HEK293 (cell line): ENCODE measurements around the gene NFKBIZ.

Experiments
- CTCF ChIA-PET: fragments of 350-600 bp; formaldehyde crosslinking; extraction: SDS; loops from one replicate; lab custom pipeline; 2021; ENCODE audit warnings: antibody characterized with exemption; lab: Yijun Ruan, JAX
- POLR2A ChIA-PET: fragments of 300-600 bp; formaldehyde crosslinking; extraction: SDS; loops from one replicate; lab custom pipeline; 2020; ENCODE audit warnings: antibody characterized with exemption, inconsistent platforms; lab: Yijun Ruan, JAX
- H3K27ac ChIP-seq: fragments of 200-500 bp; sonication (Bioruptor generic); 2 replicates; pipeline ENCODE4 v1.5.1; 2014; ENCODE audit warnings: low read depth, low read length, control low read depth, inconsistent platforms; ENCODE audit errors: extremely low read depth
- H3K36me3 ChIP-seq, 2 experiments: fragments of 200-500 bp in 1 of 2; sonication (Bioruptor generic) in 1 of 2; 1 replicate in 1 of 2; 2 replicates in 1 of 2; pipeline ENCODE4 v1.5.1; 2014 to 2017; ENCODE audit warnings: inconsistent platforms in 2 of 2, low read length in 2 of 2; ENCODE audit not compliant: control insufficient read depth in 2 of 2, insufficient read depth in 1 of 2
- H3K4me1 ChIP-seq: fragments of 200-500 bp; sonication (Bioruptor generic); 2 replicates; pipeline ENCODE4 v1.5.1; 2014; ENCODE audit warnings: mild to moderate bottlenecking, low read length, inconsistent platforms; ENCODE audit not compliant: control insufficient read depth, insufficient read depth
- H3K4me3 ChIP-seq: 2 replicates; pipeline ENCODE4 v1.5.1; 2011; ENCODE audit warnings: low read depth, mild to moderate bottlenecking, control low read depth, low read length, moderate library complexity
- H3K9me3 ChIP-seq: fragments of 200-500 bp; sonication (Bioruptor generic); 2 replicates; pipeline ENCODE4 v1.5.1; 2014; ENCODE audit warnings: low read depth, low read length, inconsistent platforms; ENCODE audit not compliant: control insufficient read depth, insufficient read depth
- HOXA7 ChIP-seq: sonication (generic); formaldehyde crosslinking; IDR thresholded peaks from 2 replicates; pipeline ENCODE4 v1.8.1; 2022; ENCODE audit warnings: missing genetic modification reagents, borderline replicate concordance
- HOXC10 ChIP-seq: sonication (generic); formaldehyde crosslinking; IDR thresholded peaks from 2 replicates; pipeline ENCODE4 v1.8.1; 2023; ENCODE audit warnings: mild to moderate bottlenecking, missing genetic modification reagents
- KLF10 ChIP-seq: fragments of 450-650 bp; IDR thresholded peaks from 2 replicates; pipeline ENCODE4 v1.5.1; 2018; ENCODE audit warnings: missing biosample characterization, mild to moderate bottlenecking, missing genetic modification characterization
- MEIS1 ChIP-seq: sonication (generic); formaldehyde crosslinking; IDR thresholded peaks from 2 replicates; pipeline ENCODE4 v1.8.1; 2022; ENCODE audit warnings: missing genetic modification reagents, mild to moderate bottlenecking, borderline replicate concordance
- REPIN1 ChIP-seq: fragments of 450-650 bp; formaldehyde crosslinking; IDR thresholded peaks from 2 replicates; pipeline ENCODE4 v1.5.1; 2017; ENCODE audit warnings: missing biosample characterization, missing genetic modification characterization, low read depth
- SP2 ChIP-seq: fragments of 450-650 bp; formaldehyde crosslinking; IDR thresholded peaks from 2 replicates; pipeline ENCODE4 v1.5.1; 2016; ENCODE audit warnings: missing biosample characterization, missing genetic modification characterization
- ZFP3 ChIP-seq: fragments of 450-650 bp; formaldehyde crosslinking; IDR thresholded peaks from 2 replicates; pipeline ENCODE4 v1.5.1; 2016; ENCODE audit warnings: low read depth, missing biosample characterization, missing genetic modification characterization
- ZFP41 ChIP-seq: fragments of 450-650 bp; formaldehyde crosslinking; IDR thresholded peaks from 2 replicates; pipeline ENCODE4 v1.5.1; 2016; ENCODE audit warnings: missing biosample characterization, missing genetic modification characterization, borderline replicate concordance
- ZNF112 ChIP-seq: fragments of 450-650 bp; formaldehyde crosslinking; IDR thresholded peaks from 2 replicates; pipeline ENCODE4 v1.5.0; 2017; ENCODE audit warnings: missing biosample characterization, missing genetic modification characterization
- ZNF146 ChIP-seq: fragments of 450-650 bp; formaldehyde crosslinking; IDR thresholded peaks from 2 replicates; pipeline ENCODE4 v1.5.1; 2016; ENCODE audit warnings: missing biosample characterization, missing genetic modification characterization
- ZNF16 ChIP-seq: fragments of 450-650 bp; formaldehyde crosslinking; IDR thresholded peaks from 2 replicates; pipeline ENCODE4 v1.5.1; 2016; ENCODE audit warnings: low read depth, missing biosample characterization, missing genetic modification characterization
- ZNF175 ChIP-seq: fragments of 450-650 bp; formaldehyde crosslinking; IDR thresholded peaks from 2 replicates; pipeline ENCODE4 v1.5.1; 2016; ENCODE audit warnings: missing biosample characterization, missing genetic modification characterization
- ZNF19 ChIP-seq: fragments of 450-650 bp; formaldehyde crosslinking; IDR thresholded peaks from 2 replicates; pipeline ENCODE4; 2016; ENCODE audit warnings: missing biosample characterization, missing genetic modification characterization, low read depth
- ZNF24 ChIP-seq: fragments of 450-650 bp; formaldehyde crosslinking; IDR thresholded peaks from 2 replicates; pipeline ENCODE4 v1.5.1; 2016; ENCODE audit warnings: missing biosample characterization, missing genetic modification characterization
- ZNF266 ChIP-seq: fragments of 450-650 bp; formaldehyde crosslinking; IDR thresholded peaks from 2 replicates; pipeline ENCODE4 v1.5.1; 2016; ENCODE audit warnings: missing biosample characterization, missing genetic modification characterization, low read depth
- ZNF311 ChIP-seq: fragments of 450-650 bp; formaldehyde crosslinking; IDR thresholded peaks from 2 replicates; pipeline ENCODE4 v1.5.1; 2017; ENCODE audit warnings: missing biosample characterization, missing genetic modification characterization, borderline replicate concordance
- ZNF433 ChIP-seq: fragments of 450-650 bp; formaldehyde crosslinking; IDR thresholded peaks from 2 replicates; pipeline ENCODE4 v1.5.1; 2016; ENCODE audit warnings: missing biosample characterization, missing genetic modification characterization, low read depth
- ZNF560 ChIP-seq: fragments of 450-650 bp; formaldehyde crosslinking; IDR thresholded peaks from 2 replicates; pipeline ENCODE4 v1.5.1; 2017; ENCODE audit warnings: missing biosample characterization, missing genetic modification characterization, borderline replicate concordance
- ZNF843 ChIP-seq: fragments of 450-650 bp; formaldehyde crosslinking; IDR thresholded peaks from 2 replicates; pipeline ENCODE4 v1.5.1; 2016; ENCODE audit warnings: missing biosample characterization, missing genetic modification characterization
- ZXDB ChIP-seq: fragments of 450-650 bp; formaldehyde crosslinking; IDR thresholded peaks from 2 replicates; pipeline ENCODE4 v1.5.1; 2016; ENCODE audit warnings: missing biosample characterization, missing genetic modification characterization
- TF ChIP-seq, protein P1 (sequence below): fragments of 450-650 bp; formaldehyde crosslinking; IDR thresholded peaks from 2 replicates; pipeline ENCODE4 v1.5.1; 2016; ENCODE audit warnings: missing biosample characterization, missing genetic modification characterization
- TF ChIP-seq, protein P2 (sequence below): fragments of 450-650 bp; formaldehyde crosslinking; IDR thresholded peaks from 2 replicates; pipeline ENCODE4 v1.5.1; 2016; ENCODE audit warnings: missing biosample characterization, missing genetic modification characterization, borderline replicate concordance

Gene NFKBIZ

DNA sequence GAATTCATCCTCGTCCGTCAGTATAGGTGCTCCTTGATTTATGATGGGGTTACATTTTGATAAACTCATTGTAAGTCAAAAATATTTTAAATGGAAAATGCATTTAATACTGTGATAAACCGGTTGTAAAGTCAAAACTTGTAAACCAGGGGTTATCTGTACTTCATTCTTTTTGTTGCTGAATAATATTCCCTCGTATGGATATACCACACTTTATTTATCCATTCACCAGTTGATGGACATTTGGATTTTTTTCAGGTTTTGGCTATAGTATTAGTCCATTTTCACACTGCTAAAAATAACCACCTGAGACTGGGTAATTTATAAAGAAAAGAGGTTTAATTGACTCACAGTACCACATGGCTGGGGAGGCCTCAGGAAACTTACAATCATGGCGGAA is 47.7 kb downstream of the NFKBIZ start:
- CTCF ChIA-PET = no interaction called here
- POLR2A ChIA-PET = no interaction called here
- H3K9me3 ChIP-seq = no peaks in the 10 kb centered on the region
- no peak overlapping the region for H3K27ac ChIP-seq
- H3K4me1 ChIP-seq = no peaks in the 10 kb centered on the region
- no peak overlapping the region for H3K4me3 ChIP-seq
- TF ChIP-seq ZNF560 (tag by site-specific recombination) = no peak
- no peak for TF ChIP-seq ZNF112
- no peaks in the 10 kb centered on the region for H3K36me3 ChIP-seq

DNA sequence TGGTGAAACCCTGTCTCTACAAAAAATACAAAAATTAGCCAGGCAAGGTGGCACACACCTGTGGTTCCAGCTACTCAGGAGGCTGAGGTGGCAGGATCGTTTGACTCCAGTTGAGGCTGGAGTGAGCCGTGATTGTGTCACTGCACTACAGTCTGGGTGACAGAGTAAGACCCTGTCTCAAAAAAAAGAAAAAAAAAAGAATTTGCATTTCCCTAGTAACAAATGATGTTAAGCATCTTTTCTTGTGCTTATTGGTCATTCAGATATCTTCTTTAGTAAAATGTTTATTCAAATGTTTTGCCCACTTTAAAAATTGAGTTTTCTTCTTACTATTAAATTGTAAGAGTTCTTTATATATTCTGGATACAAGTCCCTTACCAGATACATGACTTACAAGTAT is 48.7 kb downstream of the NFKBIZ start:
- H3K4me1 ChIP-seq = no peaks in the 10 kb centered on the region

DNA sequence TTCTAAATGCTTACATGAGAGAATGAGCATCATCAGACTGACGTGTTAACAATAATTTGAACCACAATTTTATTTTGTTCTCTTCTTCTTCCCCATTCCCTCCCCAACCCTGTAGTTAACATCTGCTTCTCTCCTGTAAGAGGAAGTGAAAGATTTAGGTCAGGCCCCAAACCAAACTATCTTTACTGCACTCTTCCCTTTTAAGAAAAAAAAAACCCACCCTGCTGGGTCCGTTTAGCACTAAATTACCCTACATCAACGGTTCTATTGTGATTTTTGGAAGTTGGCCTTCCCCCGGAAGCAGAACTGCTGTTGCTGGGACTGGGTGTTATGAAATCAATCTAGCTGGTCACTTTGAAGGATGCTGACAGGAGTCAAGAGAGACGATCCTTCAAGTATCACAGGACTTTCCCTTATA is 49.4 kb downstream of the NFKBIZ start:
- CTCF ChIA-PET = no interaction called here
- no peaks in the 10 kb centered on the region for H3K9me3 ChIP-seq
- no peaks in the 10 kb centered on the region for H3K36me3 ChIP-seq
- no peak overlapping the region for H3K27ac ChIP-seq
- H3K4me1 ChIP-seq = no peaks in the 10 kb centered on the region
- TF ChIP-seq ZNF311 (tag by site-specific recombination) (no peak), ZNF16 (tag by site-specific recombination) (no peak), MEIS1 (CRISPR knock-in tag) (no peak), ZNF175 (no peak), ZXDB (tag by site-specific recombination) (no peak), KLF10 (tag by site-specific recombination) (no peak), ZNF19 (tag by site-specific recombination) (no peak), ZNF266 (tag by site-specific recombination) (no peak), SP2 (tag by site-specific recombination) (no peak), HOXC10 (no peak), ZNF24 (tag by site-specific recombination) (no peak), ZNF433 (tag by site-specific recombination) (no peak), ZFP41 (tag by site-specific recombination) (no peak)
- TF ChIP-seq, protein P1, sequence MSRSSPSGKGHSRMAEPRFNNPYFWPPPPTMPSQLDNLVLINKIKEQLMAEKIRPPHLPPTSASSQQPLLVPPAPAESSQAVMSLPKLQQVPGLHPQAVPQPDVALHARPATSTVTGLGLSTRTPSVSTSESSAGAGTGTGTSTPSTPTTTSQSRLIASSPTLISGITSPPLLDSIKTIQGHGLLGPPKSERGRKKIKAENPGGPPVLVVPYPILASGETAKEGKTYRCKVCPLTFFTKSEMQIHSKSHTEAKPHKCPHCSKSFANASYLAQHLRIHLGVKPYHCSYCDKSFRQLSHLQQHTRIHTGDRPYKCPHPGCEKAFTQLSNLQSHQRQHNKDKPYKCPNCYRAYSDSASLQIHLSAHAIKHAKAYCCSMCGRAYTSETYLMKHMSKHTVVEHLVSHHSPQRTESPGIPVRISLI (tag by site-specific recombination) = no peak
- no peak overlapping the region for H3K4me3 ChIP-seq
- POLR2A ChIA-PET = no interaction called here

More for the DNA sequence above, 48.7 kb downstream of the NFKBIZ start:
- Histone ChIP-seq H3K27ac (no peak overlapping the region), H3K4me3 (no peak overlapping the region), H3K9me3 (no peaks in the 10 kb centered on the region)
- ChIA-PET CTCF (no interaction called here), POLR2A (no interaction called here)
- no peak for TF ChIP-seq HOXA7 (CRISPR knock-in tag)
- no peak for TF ChIP-seq REPIN1 (tag by site-specific recombination)
- TF ChIP-seq ZNF843 (tag by site-specific recombination) = no peak
- TF ChIP-seq, protein P2, sequence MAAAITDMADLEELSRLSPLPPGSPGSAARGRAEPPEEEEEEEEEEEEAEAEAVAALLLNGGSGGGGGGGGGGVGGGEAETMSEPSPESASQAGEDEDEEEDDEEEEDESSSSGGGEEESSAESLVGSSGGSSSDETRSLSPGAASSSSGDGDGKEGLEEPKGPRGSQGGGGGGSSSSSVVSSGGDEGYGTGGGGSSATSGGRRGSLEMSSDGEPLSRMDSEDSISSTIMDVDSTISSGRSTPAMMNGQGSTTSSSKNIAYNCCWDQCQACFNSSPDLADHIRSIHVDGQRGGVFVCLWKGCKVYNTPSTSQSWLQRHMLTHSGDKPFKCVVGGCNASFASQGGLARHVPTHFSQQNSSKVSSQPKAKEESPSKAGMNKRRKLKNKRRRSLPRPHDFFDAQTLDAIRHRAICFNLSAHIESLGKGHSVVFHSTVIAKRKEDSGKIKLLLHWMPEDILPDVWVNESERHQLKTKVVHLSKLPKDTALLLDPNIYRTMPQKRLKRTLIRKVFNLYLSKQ = no peak
- TF ChIP-seq ZNF146 = no peak
- no peak for TF ChIP-seq ZFP3 (tag by site-specific recombination)
- TF ChIP-seq, all 188 proteins: peak for 0
- H3K36me3 ChIP-seq = no peaks in the 10 kb centered on the region
